Kidney tubule cell (primary cell): ENCODE measurements around the gene CTDSP2.
"Not testable (repeated sequence)": the region's sequence is repeated elsewhere in the genome, so short reads cannot be mapped to it uniquely, and the experiment has no call there.

Source experiments
- DNase-seq: peaks from one replicate; pipeline ENCODE4 v3.0.0-alpha.2; 2018; ENCODE audit warnings: low spot score

The CTDSP2 gene

GRCh38 chr12:57852620-57853500 lies 6.3 kb upstream of the CTDSP2 start:
- no peak for DNase-seq

GRCh38 chr12:57852200-57852599 lies 5.7 kb upstream of the CTDSP2 start:
- no peak for DNase-seq

- peak; percentile 47 for DNase-seq
Observed at GRCh38 chr12:57851552-57851951, 5.0 kb upstream of the CTDSP2 start.

- no peak for DNase-seq
Observed at GRCh38 chr12:57850854-57851430, 4.4 kb upstream of the CTDSP2 start.

GRCh38 chr12:57849447-57849846 lies 2.9 kb upstream of the CTDSP2 start:
- DNase-seq = not testable (repeated sequence)

GRCh38 chr12:57849035-57849434 lies 2.5 kb upstream of the CTDSP2 start:
- no peak for DNase-seq

GRCh38 chr12:57848208-57848607 lies 1.7 kb upstream of the CTDSP2 start:
- no peak for DNase-seq

- no peak for DNase-seq
Observed at GRCh38 chr12:57846285-57846576, 298 bp downstream of the CTDSP2 start.

GRCh38 chr12:57845478-57846284 lies 848 bp downstream of the CTDSP2 start:
- DNase-seq = peak; percentile 63

GRCh38 chr12:57844709-57845477 lies 1.6 kb downstream of the CTDSP2 start:
- peak; percentile 89 for DNase-seq

- DNase-seq = peak; percentile 36
Observed at GRCh38 chr12:57842342-57843294, 3.9 kb downstream of the CTDSP2 start.

GRCh38 chr12:57841445-57841844 lies 5.1 kb downstream of the CTDSP2 start:
- no peak for DNase-seq

- no peak for DNase-seq
Observed at GRCh38 chr12:57840726-57841125, 5.8 kb downstream of the CTDSP2 start.

- no peak for DNase-seq
Observed at GRCh38 chr12:57839996-57840395, 6.5 kb downstream of the CTDSP2 start.

GRCh38 chr12:57838594-57839302 lies 7.8 kb downstream of the CTDSP2 start:
- no peak for DNase-seq

- peak; percentile 65 for DNase-seq
Observed at GRCh38 chr12:57837864-57838562, 8.5 kb downstream of the CTDSP2 start.

- DNase-seq = peak; percentile 68
Observed at GRCh38 chr12:57836442-57837375, 9.8 kb downstream of the CTDSP2 start.
